ENCODE measurements around the gene RGL2.
A peak's percentile ranks its signal among the peaks of the same experiment; 100 is the strongest.

The RGL2 gene

GRCh38 chr6:33306356-33306755, 7.6 kb upstream of the RGL2 start:
- TF ChIP-seq CTCF (IDR thresholded peaks at IDR 0.05; ENCODE audit: low read depth, low read length), result no peak
- DNase-seq (ENCODE audit: extremely low read depth, low read depth), result no peak

- TF ChIP-seq CTCF (IDR thresholded peaks at IDR 0.05; ENCODE audit: low read depth, low read length), result no peak
- no peak for DNase-seq (ENCODE audit: extremely low read depth, low read depth)
Measured at GRCh38 chr6:33305052-33305451, 6.3 kb upstream of the RGL2 start.

- DNase-seq (ENCODE audit: extremely low read depth, low read depth), result no peak
- no peak for TF ChIP-seq CTCF (IDR thresholded peaks at IDR 0.05; ENCODE audit: low read depth, low read length)
Measured at GRCh38 chr6:33304216-33304615, 5.5 kb upstream of the RGL2 start.

- TF ChIP-seq CTCF (IDR thresholded peaks at IDR 0.05; ENCODE audit: low read depth, low read length), result no peak
- no peak for DNase-seq (ENCODE audit: extremely low read depth, low read depth)
Measured at GRCh38 chr6:33301877-33302276, 3.1 kb upstream of the RGL2 start.

GRCh38 chr6:33299237-33299944, 649 bp upstream of the RGL2 start:
- peak; percentile 75 for DNase-seq (ENCODE audit: extremely low read depth, low read depth)
- peak; percentile 86 for TF ChIP-seq CTCF (IDR thresholded peaks at IDR 0.05; ENCODE audit: low read depth, low read length)

- no peak for DNase-seq (ENCODE audit: extremely low read depth, low read depth)
- no peak for TF ChIP-seq CTCF (IDR thresholded peaks at IDR 0.05; ENCODE audit: low read depth, low read length)
Measured at GRCh38 chr6:33297956-33298772, 578 bp downstream of the RGL2 start.

GRCh38 chr6:33297406-33297955, 1.3 kb downstream of the RGL2 start:
- no peak for TF ChIP-seq CTCF (IDR thresholded peaks at IDR 0.05; ENCODE audit: low read depth, low read length)
- DNase-seq (ENCODE audit: extremely low read depth, low read depth), result no peak

Data from AG09319 (cell line).